Measurements from ENCODE around the gene ELANE.
"Not testable (repeated sequence)": the region's sequence is repeated elsewhere in the genome, so short reads cannot be mapped to it uniquely, and the experiment has no call there.

Gene ELANE

GRCh38 chr19:835210-835810, 16.8 kb upstream of the ELANE start:
- no peak for TF ChIP-seq CTCF (conservative IDR thresholded peaks at IDR 0.05; ENCODE audit: low read depth, low read length)
- no peak overlapping the region for H3K4me3 ChIP-seq (ENCODE audit: low read depth, low read length)
- DNase-seq (ENCODE audit: low read depth) = no peak

- H3K4me3 ChIP-seq (ENCODE audit: low read depth, low read length) = no peak within 1 kb of the TSS
- no peak for TF ChIP-seq CTCF (conservative IDR thresholded peaks at IDR 0.05; ENCODE audit: low read depth, low read length)
- no peak for DNase-seq (ENCODE audit: low read depth)
These were observed 11.4 kb upstream of the ELANE start, which contains the start of gene PRTN3 for GRCh38 chr19:840519-841206. TSS of gene PRTN3 (plus strand) at chr19:840999. CDS start at chr19:841009, 10 bp downstream.

GRCh38 chr19:842802-843179, 9.3 kb upstream of the ELANE start:
- DNase-seq (ENCODE audit: low read depth); H3K4me3 ChIP-seq (ENCODE audit: low read depth, low read length): not testable (repeated sequence)

- TF ChIP-seq CTCF (conservative IDR thresholded peaks at IDR 0.05; ENCODE audit: low read depth, low read length) = no peak
- no peak for DNase-seq (ENCODE audit: low read depth)
- no peak overlapping the region for H3K4me3 ChIP-seq (ENCODE audit: low read depth, low read length)
These were observed 8.8 kb upstream of the ELANE start for GRCh38 chr19:843180-843835.

GRCh38 chr19:843836-844545, 8.1 kb upstream of the ELANE start:
- no peak overlapping the region for H3K4me3 ChIP-seq (ENCODE audit: low read depth, low read length)
- DNase-seq (ENCODE audit: low read depth) = no peak
- TF ChIP-seq CTCF (conservative IDR thresholded peaks at IDR 0.05; ENCODE audit: low read depth, low read length) = no peak

- H3K4me3 ChIP-seq (ENCODE audit: low read depth, low read length) = no peak overlapping the region
- no peak for DNase-seq (ENCODE audit: low read depth)
- TF ChIP-seq CTCF (conservative IDR thresholded peaks at IDR 0.05; ENCODE audit: low read depth, low read length) = no peak
These were observed 7.5 kb upstream of the ELANE start for GRCh38 chr19:844546-844971.
